Duodenal mucosa (tissue), 2 donors: ENCODE measurements around the gene HEXIM2.
"Not testable (repeated sequence)": the region's sequence is repeated elsewhere in the genome, so short reads cannot be mapped to it uniquely, and the experiment has no call there.

Source experiments
- H3K27ac ChIP-seq: one replicate; pipeline ENCODE4 v1.7.0; 2013; ENCODE audit warnings: low read depth, low read length
- H3K27me3 ChIP-seq, 2 donors: one replicate each; pipeline ENCODE4 v1.7.0; 2013; ENCODE audit warnings: low read length in 2 of 2, control low read depth in 1 of 2; ENCODE audit not compliant: insufficient read depth in 2 of 2, control insufficient read depth in 1 of 2
- H3K36me3 ChIP-seq, 2 donors: one replicate each; pipeline ENCODE4 v1.7.0; 2013; ENCODE audit warnings: low read length in 2 of 2, control low read depth in 1 of 2; ENCODE audit not compliant: insufficient read depth in 2 of 2, control insufficient read depth in 1 of 2
- H3K4me1 ChIP-seq, 2 donors: one replicate each; pipeline ENCODE4 v1.7.0; 2013; ENCODE audit warnings: low read length in 2 of 2, control low read depth in 1 of 2; ENCODE audit not compliant: insufficient read depth in 2 of 2, control insufficient read depth in 1 of 2
- H3K4me3 ChIP-seq, 2 donors: one replicate each; pipeline ENCODE4 v1.7.0; 2013; ENCODE audit warnings: low read length in 2 of 2, low read depth in 1 of 2
- H3K9ac ChIP-seq, 2 donors: one replicate each; pipeline ENCODE4 v1.7.0; 2013; ENCODE audit warnings: low read length in 2 of 2, low read depth in 1 of 2
- H3K9me3 ChIP-seq, 2 donors: one replicate each; pipeline ENCODE4 v1.7.0; 2013; ENCODE audit warnings: low read length in 2 of 2, control low read depth in 1 of 2; ENCODE audit not compliant: control insufficient read depth in 1 of 2

Gene HEXIM2

GRCh38 chr17:45118691-45119090, 43.0 kb upstream of the HEXIM2 start:
- Histone ChIP-seq H3K27ac (no peak overlapping the region), H3K36me3 (no peaks in the 10 kb centered on the region), H3K9ac (no peak overlapping the region), H3K4me1 (peaks cover 13% of the 10 kb centered on the region in 2 donors), H3K27me3 (no peaks in the 10 kb centered on the region), H3K9me3 (no peaks in the 10 kb centered on the region), H3K4me3 (no peak overlapping the region)

- H3K27ac ChIP-seq, result no peak overlapping the region
- no peak overlapping the region for H3K9ac ChIP-seq
- no peaks in the 10 kb centered on the region for H3K9me3 ChIP-seq
- no peaks in the 10 kb centered on the region for H3K27me3 ChIP-seq
- peaks cover 24% of the 10 kb centered on the region in 2 donors for H3K4me1 ChIP-seq
- H3K4me3 ChIP-seq, result no peak overlapping the region
- H3K36me3 ChIP-seq, result no peaks in the 10 kb centered on the region
Observed at GRCh38 chr17:45119964-45120363, 41.7 kb upstream of the HEXIM2 start.

- Histone ChIP-seq H3K27me3 (no peaks in the 10 kb centered on the region), H3K27ac (no peak overlapping the region), H3K4me1 (peaks cover 24% of the 10 kb centered on the region in 2 donors), H3K4me3 (no peak overlapping the region), H3K9ac (no peak overlapping the region), H3K36me3 (no peaks in the 10 kb centered on the region), H3K9me3 (no peaks in the 10 kb centered on the region)
Observed at GRCh38 chr17:45120558-45120957, 41.1 kb upstream of the HEXIM2 start.

GRCh38 chr17:45121055-45121454, 40.6 kb upstream of the HEXIM2 start:
- H3K9me3 ChIP-seq, result no peaks in the 10 kb centered on the region
- no peaks in the 10 kb centered on the region for H3K36me3 ChIP-seq
- H3K27ac ChIP-seq, result no peak overlapping the region
- no peaks in the 10 kb centered on the region for H3K27me3 ChIP-seq
- H3K9ac ChIP-seq, result no peak overlapping the region
- H3K4me1 ChIP-seq, result peaks cover 24% of the 10 kb centered on the region in 2 donors
- H3K4me3 ChIP-seq, result no peak overlapping the region

- peaks cover 38 to 39% of the 10 kb centered on the region in 2 donors for H3K4me1 ChIP-seq
- H3K27ac ChIP-seq, result no peak overlapping the region
- no peak overlapping the region for H3K4me3 ChIP-seq
- no peaks in the 10 kb centered on the region for H3K9me3 ChIP-seq
- no peaks in the 10 kb centered on the region for H3K27me3 ChIP-seq
- H3K36me3 ChIP-seq, result no peaks in the 10 kb centered on the region
- H3K9ac ChIP-seq, result no peak overlapping the region
Observed at GRCh38 chr17:45123076-45123770, 38.5 kb upstream of the HEXIM2 start.

- H3K27me3 ChIP-seq, result no peaks in the 10 kb centered on the region
- no peaks in the 10 kb centered on the region for H3K36me3 ChIP-seq
- H3K4me1 ChIP-seq, result peaks cover 41 to 42% of the 10 kb centered on the region in 2 donors
- H3K9me3 ChIP-seq, result no peaks in the 10 kb centered on the region
- H3K27ac ChIP-seq, result peak overlapping the region; percentile 46
- H3K9ac ChIP-seq, result no peak overlapping the region
- no peak overlapping the region for H3K4me3 ChIP-seq
Observed at GRCh38 chr17:45123930-45124796, 37.5 kb upstream of the HEXIM2 start.

- H3K9ac ChIP-seq, H3K4me3 ChIP-seq, H3K27me3 ChIP-seq, H3K36me3 ChIP-seq, H3K9me3 ChIP-seq: not testable (repeated sequence)
- H3K27ac ChIP-seq, result peak overlapping the region; percentile 46
- peaks cover 47% of the 10 kb centered on the region in 2 donors for H3K4me1 ChIP-seq
Observed at GRCh38 chr17:45124797-45125122, 36.9 kb upstream of the HEXIM2 start.

- no peaks in the 10 kb centered on the region for H3K27me3 ChIP-seq
- H3K4me1 ChIP-seq, result peaks cover 51 to 54% of the 10 kb centered on the region in 2 donors
- no peak overlapping the region for H3K27ac ChIP-seq
- no peak overlapping the region for H3K9ac ChIP-seq
- no peak overlapping the region for H3K4me3 ChIP-seq
- no peaks in the 10 kb centered on the region for H3K9me3 ChIP-seq
- no peaks in the 10 kb centered on the region for H3K36me3 ChIP-seq
Observed at GRCh38 chr17:45125509-45125908, 36.2 kb upstream of the HEXIM2 start.

- H3K36me3 ChIP-seq, result no peaks in the 10 kb centered on the region
- no peak overlapping the region for H3K4me3 ChIP-seq
- no peaks in the 10 kb centered on the region for H3K9me3 ChIP-seq
- H3K27ac ChIP-seq, result no peak overlapping the region
- H3K27me3 ChIP-seq, result no peaks in the 10 kb centered on the region
- peak overlapping the region in 1 of 2 donors; percentile 15 for H3K9ac ChIP-seq
- H3K4me1 ChIP-seq, result peaks cover 65 to 68% of the 10 kb centered on the region in 2 donors
Observed at GRCh38 chr17:45127207-45127547, 34.5 kb upstream of the HEXIM2 start.

- H3K27ac ChIP-seq, result no peak overlapping the region
Observed at GRCh38 chr17:45127548-45128300, 34.0 kb upstream of the HEXIM2 start.

More at GRCh38 chr17:45127548-45128300, 34.0 kb upstream of the HEXIM2 start:
- Histone ChIP-seq H3K36me3 (no peaks in the 10 kb centered on the region), H3K27me3 (no peaks in the 10 kb centered on the region), H3K4me3 (peak overlapping the region in 1 of 2 donors; percentile 21), H3K4me1 (peaks cover 61 to 66% of the 10 kb centered on the region in 2 donors), H3K9me3 (no peaks in the 10 kb centered on the region), H3K9ac (peak overlapping the region in 1 of 2 donors; percentile 18)
